Mesothelial cell of epicardium (in vitro differentiated cells): ENCODE data around the gene KSR1. TPM values are rescaled to one million over a fixed set of nuclear protein-coding genes. Genes with fewer than 3 reads are reported as not detected.

Experiments
- DNase-seq, 2 experiments: peaks; one replicate each; pipeline ENCODE4 v3.0.0; 2021; ENCODE audit warnings: low spot score in 2 of 2; ENCODE audit not compliant: unreplicated experiment in 2 of 2
- H3K27ac Mint-ChIP-seq: 2 replicates; pipeline ENCODE4 v1.8.0; 2021; ENCODE audit warnings: mixed read lengths
- H3K27me3 Mint-ChIP-seq: 2 replicates; pipeline ENCODE4 v1.8.0; 2021; ENCODE audit warnings: low read depth, mixed read lengths
- H3K36me3 Mint-ChIP-seq: 2 replicates; pipeline ENCODE4 v1.8.0; 2021; ENCODE audit warnings: mixed read lengths
- H3K4me1 Mint-ChIP-seq: 2 replicates; pipeline ENCODE4 v1.8.0; 2021; ENCODE audit warnings: mixed read lengths
- H3K4me3 Mint-ChIP-seq: 2 replicates; pipeline ENCODE4 v1.8.0; 2021; ENCODE audit warnings: mild to moderate bottlenecking, moderate library complexity, mixed read lengths
- H3K9me3 Mint-ChIP-seq: 2 replicates; pipeline ENCODE4 v1.8.0; 2021; ENCODE audit warnings: mixed read lengths
- CTCF ChIP-seq: fragments of 200-600 bp; sonication (generic); IDR thresholded peaks from one replicate; pipeline ENCODE4 v1.5.0; 2021; ENCODE audit warnings: antibody characterized with exemption; ENCODE audit not compliant: unreplicated experiment
- total RNA-seq: library from RNA; stranded (reverse); gene quantifications from 3 replicates; pipeline ENCODE4 v1.2.1, GENCODE V29; 2021

KSR1 gene
- total RNA-seq, 1 donor from 2014 or later = 69.4 TPM

- Mint-ChIP-seq H3K27ac (no peak overlapping the region), H3K4me1 (no peaks in the 10 kb centered on the region), H3K27me3 (peaks cover 19% of the 10 kb centered on the region), H3K9me3 (no peaks in the 10 kb centered on the region), H3K4me3 (no peak overlapping the region), H3K36me3 (no peaks in the 10 kb centered on the region)
- TF ChIP-seq CTCF = no peak
- DNase-seq = no peak
Observed at GRCh38 chr17:27657620-27658019, 201.4 kb downstream of the KSR1 start.

GRCh38 chr17:27659683-27660082 is 203.4 kb downstream of the KSR1 start:
- peaks cover 18% of the 10 kb centered on the region for H3K27me3 Mint-ChIP-seq
- H3K27ac Mint-ChIP-seq = no peak overlapping the region
- H3K9me3 Mint-ChIP-seq = no peaks in the 10 kb centered on the region
- H3K36me3 Mint-ChIP-seq = no peaks in the 10 kb centered on the region
- no peak overlapping the region for H3K4me3 Mint-ChIP-seq
- H3K4me1 Mint-ChIP-seq = no peaks in the 10 kb centered on the region
- no peak for TF ChIP-seq CTCF
- DNase-seq = no peak

- TF ChIP-seq CTCF = no peak
- H3K36me3 Mint-ChIP-seq = no peaks in the 10 kb centered on the region
- H3K4me3 Mint-ChIP-seq = no peak overlapping the region
- no peaks in the 10 kb centered on the region for H3K4me1 Mint-ChIP-seq
- no peak for DNase-seq
- H3K27me3 Mint-ChIP-seq = peaks cover 17% of the 10 kb centered on the region
- H3K27ac Mint-ChIP-seq = no peak overlapping the region
- H3K9me3 Mint-ChIP-seq = no peaks in the 10 kb centered on the region
Observed at GRCh38 chr17:27660436-27660835, 204.2 kb downstream of the KSR1 start.

GRCh38 chr17:27663936-27664605 is 207.8 kb downstream of the KSR1 start:
- no peak for DNase-seq
- peaks cover 14% of the 10 kb centered on the region for H3K27me3 Mint-ChIP-seq
- H3K27ac Mint-ChIP-seq = no peak overlapping the region

GRCh38 chr17:27664606-27664965 is 208.3 kb downstream of the KSR1 start:
- TF ChIP-seq CTCF = no peak
- DNase-seq = no peak
- H3K27me3 Mint-ChIP-seq = peaks cover 14% of the 10 kb centered on the region
- H3K36me3 Mint-ChIP-seq = no peaks in the 10 kb centered on the region
- H3K27ac Mint-ChIP-seq = no peak overlapping the region
- no peak overlapping the region for H3K4me3 Mint-ChIP-seq
- no peaks in the 10 kb centered on the region for H3K9me3 Mint-ChIP-seq
- no peaks in the 10 kb centered on the region for H3K4me1 Mint-ChIP-seq

More at GRCh38 chr17:27663936-27664605, 207.8 kb downstream of the KSR1 start:
- Mint-ChIP-seq H3K36me3 (no peaks in the 10 kb centered on the region), H3K4me1 (no peaks in the 10 kb centered on the region), H3K4me3 (no peak overlapping the region), H3K9me3 (no peaks in the 10 kb centered on the region)
- no peak for TF ChIP-seq CTCF
